SK-N-SH (cell line): ENCODE measurements around the gene PDE11A.

Experiments used
- GATA2 ChIP-seq: sonication (generic); formaldehyde crosslinking; IDR thresholded peaks from 2 replicates; pipeline ENCODE4 v1.5.0; 2020; ENCODE audit warnings: mild to moderate bottlenecking, missing genetic modification reagents
- JUND ChIP-seq: IDR thresholded peaks from 2 replicates; pipeline ENCODE4 v1.4.0; 2012
- NFIC ChIP-seq: IDR thresholded peaks from 2 replicates; pipeline ENCODE4 v1.4.0; 2012; ENCODE audit warnings: borderline replicate concordance
- POLR2AphosphoS5 ChIP-seq: IDR thresholded peaks from 2 replicates; pipeline ENCODE4 v1.6.1; 2012; ENCODE audit warnings: low read depth, low read length
- RCOR1 ChIP-seq: fragments of 150-350 bp; IDR thresholded peaks from 2 replicates; pipeline ENCODE4 v1.6.1; 2017; ENCODE audit warnings: antibody characterized with exemption, low read length
- TCF12 ChIP-seq: IDR thresholded peaks from 2 replicates; pipeline ENCODE4 v1.4.0; 2012
- TF ChIP-seq, protein P1 (sequence below): IDR thresholded peaks from 2 replicates; pipeline ENCODE4 v1.4.0; 2012; ENCODE audit warnings: low read depth
- TF ChIP-seq, protein P2 (sequence below): fragments of 200-600 bp; sonication (generic); IDR thresholded peaks from 2 replicates; pipeline ENCODE4 v1.6.1; 2017; ENCODE audit warnings: antibody characterized with exemption, mild to moderate bottlenecking, moderate library complexity

DNA sequence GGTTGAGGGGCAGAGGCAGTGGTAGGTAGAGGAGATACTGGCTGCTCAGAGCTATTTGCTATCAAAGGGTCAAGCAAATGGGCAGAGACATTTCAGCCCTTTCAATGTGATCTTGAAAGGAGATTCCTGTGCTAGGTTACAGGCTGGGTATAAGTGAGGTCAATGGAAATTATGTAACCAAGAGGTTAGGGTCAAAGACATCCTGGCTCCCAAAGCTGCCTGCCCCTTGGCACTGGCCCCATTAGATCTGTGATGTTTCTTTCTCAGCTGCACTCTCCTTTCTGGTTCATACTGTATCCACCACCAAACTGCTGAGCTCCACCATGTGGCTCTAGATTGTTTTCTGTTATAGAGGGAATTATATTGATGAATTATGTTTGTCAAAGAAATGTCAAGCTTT lies 479.6 kb downstream of the PDE11A start:
- TF ChIP-seq, protein P1, sequence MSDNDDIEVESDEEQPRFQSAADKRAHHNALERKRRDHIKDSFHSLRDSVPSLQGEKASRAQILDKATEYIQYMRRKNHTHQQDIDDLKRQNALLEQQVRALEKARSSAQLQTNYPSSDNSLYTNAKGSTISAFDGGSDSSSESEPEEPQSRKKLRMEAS = no peak
- TF ChIP-seq, protein P2, sequence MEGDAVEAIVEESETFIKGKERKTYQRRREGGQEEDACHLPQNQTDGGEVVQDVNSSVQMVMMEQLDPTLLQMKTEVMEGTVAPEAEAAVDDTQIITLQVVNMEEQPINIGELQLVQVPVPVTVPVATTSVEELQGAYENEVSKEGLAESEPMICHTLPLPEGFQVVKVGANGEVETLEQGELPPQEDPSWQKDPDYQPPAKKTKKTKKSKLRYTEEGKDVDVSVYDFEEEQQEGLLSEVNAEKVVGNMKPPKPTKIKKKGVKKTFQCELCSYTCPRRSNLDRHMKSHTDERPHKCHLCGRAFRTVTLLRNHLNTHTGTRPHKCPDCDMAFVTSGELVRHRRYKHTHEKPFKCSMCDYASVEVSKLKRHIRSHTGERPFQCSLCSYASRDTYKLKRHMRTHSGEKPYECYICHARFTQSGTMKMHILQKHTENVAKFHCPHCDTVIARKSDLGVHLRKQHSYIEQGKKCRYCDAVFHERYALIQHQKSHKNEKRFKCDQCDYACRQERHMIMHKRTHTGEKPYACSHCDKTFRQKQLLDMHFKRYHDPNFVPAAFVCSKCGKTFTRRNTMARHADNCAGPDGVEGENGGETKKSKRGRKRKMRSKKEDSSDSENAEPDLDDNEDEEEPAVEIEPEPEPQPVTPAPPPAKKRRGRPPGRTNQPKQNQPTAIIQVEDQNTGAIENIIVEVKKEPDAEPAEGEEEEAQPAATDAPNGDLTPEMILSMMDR = no peak
- TF ChIP-seq NFIC (no peak), TCF12 (no peak), POLR2AphosphoS5 (no peak), GATA2 (no peak), JUND (no peak), RCOR1 (no peak)
